Measurements from ENCODE around the gene HIGD1A.

Gene HIGD1A

GRCh38 chr3:42803414-42804105 lies 730 bp downstream of the HIGD1A start:
- H3K27me3 Mint-ChIP-seq: no peaks in the 10 kb centered on the region
- H3K27ac Mint-ChIP-seq (ENCODE audit: low read depth): peak overlapping the region; percentile 97
- no peaks in the 10 kb centered on the region for H3K9me3 Mint-ChIP-seq
- ATAC-seq (replicated peaks; ENCODE audit: extremely low read depth, poor library complexity, severe bottlenecking) (peak; percentile 24), DNase-seq (ENCODE audit: low spot score in 2 of 2) (peak in 1 of 2 donors; percentile 16)
- H3K36me3 Mint-ChIP-seq (ENCODE audit: insufficient read depth): peaks cover 7% of the 10 kb centered on the region
- peak overlapping the region; percentile 95 for H3K4me3 Mint-ChIP-seq
- peaks cover 45% of the 10 kb centered on the region for H3K4me1 Mint-ChIP-seq

DNA sequence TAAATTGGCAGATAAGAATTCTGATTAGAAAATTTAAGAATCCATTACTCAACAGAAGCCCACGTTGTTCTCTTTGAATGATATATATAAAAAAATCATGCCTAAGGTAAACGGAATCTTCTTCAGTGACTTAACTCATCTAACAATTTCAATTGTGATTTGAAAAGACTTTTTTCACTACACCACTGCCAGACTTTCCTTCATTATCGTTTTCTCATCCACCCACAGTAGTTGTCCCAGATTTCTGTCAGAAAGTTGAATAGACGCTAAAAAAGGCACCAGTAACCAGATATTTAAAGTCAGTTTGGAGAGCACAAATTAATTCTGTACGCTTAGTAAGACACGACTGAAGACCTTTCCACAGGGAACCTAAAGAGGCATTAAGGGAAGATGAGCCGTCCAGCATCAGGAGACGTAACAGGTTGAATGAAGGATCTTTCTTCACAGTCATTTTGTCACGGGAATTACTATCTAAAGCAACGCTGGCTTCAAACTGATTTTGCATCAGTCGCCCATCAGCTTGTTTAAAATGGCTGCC lies 1.3 kb downstream of the HIGD1A start:
- no peak for ATAC-seq (replicated peaks; ENCODE audit: extremely low read depth, poor library complexity, severe bottlenecking)
- DNase-seq (ENCODE audit: low spot score in 2 of 2): no peak
- no peak overlapping the region for H3K27ac Mint-ChIP-seq (ENCODE audit: low read depth)
- peaks cover 7% of the 10 kb centered on the region for H3K36me3 Mint-ChIP-seq (ENCODE audit: insufficient read depth)
- H3K27me3 Mint-ChIP-seq: no peaks in the 10 kb centered on the region
- peak overlapping the region; percentile 95 for H3K4me3 Mint-ChIP-seq
- H3K4me1 Mint-ChIP-seq: peaks cover 45% of the 10 kb centered on the region
- no peaks in the 10 kb centered on the region for H3K9me3 Mint-ChIP-seq

- H3K9me3 Mint-ChIP-seq: no peaks in the 10 kb centered on the region
- no peak overlapping the region for H3K27ac Mint-ChIP-seq (ENCODE audit: low read depth)
- H3K4me1 Mint-ChIP-seq: peaks cover 45% of the 10 kb centered on the region
- no peaks in the 10 kb centered on the region for H3K27me3 Mint-ChIP-seq
- ATAC-seq (replicated peaks; ENCODE audit: extremely low read depth, poor library complexity, severe bottlenecking) (no peak), DNase-seq (ENCODE audit: low spot score in 2 of 2) (no peak)
- H3K36me3 Mint-ChIP-seq (ENCODE audit: insufficient read depth): peaks cover 7% of the 10 kb centered on the region
- no peak overlapping the region for H3K4me3 Mint-ChIP-seq
These were observed 2.5 kb downstream of the HIGD1A start for GRCh38 chr3:42801784-42802183.

DNA sequence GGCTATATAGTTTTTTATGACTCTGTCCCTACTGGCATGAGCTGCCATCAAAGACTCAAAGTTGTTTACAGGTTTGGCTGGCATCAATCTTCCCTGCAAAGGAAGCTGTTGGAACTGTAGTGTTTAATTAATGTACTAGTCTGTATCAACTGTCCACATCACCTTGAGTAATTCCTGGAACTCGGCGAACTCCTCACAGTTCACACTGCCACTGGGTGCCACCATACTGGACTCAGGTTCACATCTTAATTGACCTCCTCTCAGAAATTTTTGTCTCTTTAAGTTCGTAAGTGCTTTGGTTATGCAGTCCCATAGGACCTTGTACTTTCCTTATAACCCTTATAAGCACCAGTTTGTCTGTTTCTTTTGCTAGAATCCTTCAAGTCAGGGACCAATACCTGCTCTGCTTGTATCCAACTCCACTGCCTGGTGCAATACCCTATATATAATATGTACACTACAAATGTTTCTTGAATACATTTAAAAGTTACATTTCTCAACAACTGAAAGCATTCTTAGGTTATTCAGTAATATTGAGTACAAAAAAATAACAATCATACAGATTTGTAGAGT lies 3.2 kb downstream of the HIGD1A start:
- Mint-ChIP-seq H3K4me1 (peaks cover 45% of the 10 kb centered on the region), H3K27ac (ENCODE audit: low read depth) (no peak overlapping the region), H3K9me3 (no peaks in the 10 kb centered on the region), H3K4me3 (no peak overlapping the region), H3K36me3 (ENCODE audit: insufficient read depth) (peaks cover 7% of the 10 kb centered on the region), H3K27me3 (no peaks in the 10 kb centered on the region)
- no peak for DNase-seq (ENCODE audit: low spot score in 2 of 2)
- ATAC-seq (replicated peaks; ENCODE audit: extremely low read depth, poor library complexity, severe bottlenecking): no peak

- no peaks in the 10 kb centered on the region for H3K9me3 Mint-ChIP-seq
- H3K4me3 Mint-ChIP-seq: no peak overlapping the region
- DNase-seq (ENCODE audit: low spot score in 2 of 2) (no peak), ATAC-seq (replicated peaks; ENCODE audit: extremely low read depth, poor library complexity, severe bottlenecking) (no peak)
- H3K27ac Mint-ChIP-seq (ENCODE audit: low read depth): no peak overlapping the region
- H3K4me1 Mint-ChIP-seq: peaks cover 52% of the 10 kb centered on the region
- H3K27me3 Mint-ChIP-seq: no peaks in the 10 kb centered on the region
- peaks cover 7% of the 10 kb centered on the region for H3K36me3 Mint-ChIP-seq (ENCODE audit: insufficient read depth)
These were observed 4.0 kb downstream of the HIGD1A start for GRCh38 chr3:42800251-42800650.

DNA sequence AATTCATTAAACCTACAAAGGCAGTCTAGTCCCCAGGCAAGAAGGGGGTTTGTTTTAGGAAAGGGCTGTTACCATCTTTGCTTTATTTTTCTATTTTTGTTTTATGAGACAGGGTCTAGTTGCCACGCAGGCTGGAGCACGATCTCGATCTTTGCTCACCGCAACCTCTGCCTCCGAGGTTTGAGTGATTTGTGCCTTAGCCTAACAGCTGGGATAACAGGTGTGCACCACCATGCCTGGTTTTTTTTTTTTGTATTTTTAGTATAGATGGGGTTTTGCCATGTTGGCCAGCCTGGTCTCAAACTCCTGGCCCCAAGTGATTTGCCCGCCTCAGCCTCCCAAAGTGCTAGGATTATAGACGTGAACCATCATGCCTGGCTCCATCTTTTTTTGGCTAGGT lies 4.9 kb downstream of the HIGD1A start:
- Mint-ChIP-seq H3K27ac (ENCODE audit: low read depth) (no peak overlapping the region), H3K36me3 (ENCODE audit: insufficient read depth) (peaks cover 5% of the 10 kb centered on the region), H3K4me3 (no peak overlapping the region), H3K4me1 (peaks cover 50% of the 10 kb centered on the region), H3K27me3 (no peaks in the 10 kb centered on the region), H3K9me3 (no peaks in the 10 kb centered on the region)
- DNase-seq (ENCODE audit: low spot score in 2 of 2) (no peak), ATAC-seq (replicated peaks; ENCODE audit: extremely low read depth, poor library complexity, severe bottlenecking) (no peak)

DNA sequence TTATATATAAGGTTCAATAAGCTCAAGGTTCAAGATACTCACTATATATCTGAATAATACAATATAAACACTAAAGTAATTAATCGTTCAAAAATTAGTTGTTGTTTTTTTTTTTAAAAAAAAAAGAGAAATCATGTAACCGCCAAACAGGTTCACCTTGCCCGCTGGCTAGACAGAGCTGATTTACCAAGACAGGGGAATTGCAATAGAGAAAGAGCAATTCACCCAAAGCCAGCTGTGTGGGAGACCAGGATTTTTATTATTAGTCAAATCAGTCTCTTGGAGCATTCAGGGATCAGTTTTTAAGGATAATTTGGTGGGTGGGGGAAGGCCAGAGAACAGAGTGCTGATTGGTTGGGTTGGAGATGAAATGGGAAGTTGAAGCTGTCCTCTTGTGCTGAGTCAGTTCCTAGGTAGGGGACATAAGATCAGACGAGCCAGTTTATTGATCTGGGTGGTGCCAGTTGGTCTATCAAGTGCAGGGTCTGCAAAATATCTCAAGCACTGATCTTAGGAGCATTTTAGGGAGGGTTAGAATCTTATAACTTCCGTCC lies 7.9 kb downstream of the HIGD1A start:
- H3K27me3 Mint-ChIP-seq: no peaks in the 10 kb centered on the region
- DNase-seq (ENCODE audit: low spot score in 2 of 2) (no peak), ATAC-seq (replicated peaks; ENCODE audit: extremely low read depth, poor library complexity, severe bottlenecking) (no peak)
- H3K4me3 Mint-ChIP-seq: no peak overlapping the region
- peaks cover 30% of the 10 kb centered on the region for H3K4me1 Mint-ChIP-seq
- no peaks in the 10 kb centered on the region for H3K9me3 Mint-ChIP-seq
- peaks cover 13% of the 10 kb centered on the region for H3K36me3 Mint-ChIP-seq (ENCODE audit: insufficient read depth)
- peak overlapping the region; percentile 35 for H3K27ac Mint-ChIP-seq (ENCODE audit: low read depth)

GRCh38 chr3:42795621-42796181 lies 8.6 kb downstream of the HIGD1A start:
- Mint-ChIP-seq H3K4me1 (peaks cover 29% of the 10 kb centered on the region), H3K9me3 (no peaks in the 10 kb centered on the region), H3K27me3 (no peaks in the 10 kb centered on the region), H3K36me3 (ENCODE audit: insufficient read depth) (peaks cover 15% of the 10 kb centered on the region), H3K27ac (ENCODE audit: low read depth) (no peak overlapping the region), H3K4me3 (no peak overlapping the region)
- DNase-seq (ENCODE audit: low spot score in 2 of 2) (no peak), ATAC-seq (replicated peaks; ENCODE audit: extremely low read depth, poor library complexity, severe bottlenecking) (no peak)

DNA sequence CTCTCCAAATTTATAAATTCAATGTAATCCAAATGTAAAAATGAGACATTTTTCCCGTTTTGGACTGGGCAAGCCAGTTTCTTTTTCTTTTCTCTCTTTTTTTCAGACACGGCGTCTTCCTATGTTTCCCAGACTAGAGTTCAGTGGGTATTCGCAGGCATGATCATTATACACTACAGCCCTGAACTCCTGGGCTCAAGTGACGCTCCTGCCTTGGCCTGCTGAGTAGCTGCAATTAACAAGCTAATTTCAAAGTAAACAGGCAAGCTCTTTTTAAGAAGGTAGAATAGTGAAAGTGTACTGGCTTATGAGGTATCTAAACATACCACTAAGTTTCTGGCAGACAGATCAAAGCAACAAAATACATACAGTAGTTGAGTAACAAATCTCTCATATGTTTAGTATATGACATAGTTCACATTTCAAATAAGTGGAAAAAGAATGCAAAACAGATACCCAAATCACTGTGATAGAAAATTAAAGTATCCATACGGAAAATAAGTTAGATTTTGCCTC lies 13.5 kb downstream of the HIGD1A start:
- Mint-ChIP-seq H3K4me1 (peaks cover 21% of the 10 kb centered on the region), H3K27me3 (no peaks in the 10 kb centered on the region), H3K27ac (ENCODE audit: low read depth) (no peak overlapping the region), H3K4me3 (no peak overlapping the region), H3K36me3 (ENCODE audit: insufficient read depth) (peaks cover 32% of the 10 kb centered on the region), H3K9me3 (no peaks in the 10 kb centered on the region)
- ATAC-seq (replicated peaks; ENCODE audit: extremely low read depth, poor library complexity, severe bottlenecking) (no peak), DNase-seq (ENCODE audit: low spot score in 2 of 2) (no peak)

GRCh38 chr3:42786631-42787030 lies 17.7 kb downstream of the HIGD1A start:
- DNase-seq (ENCODE audit: low spot score in 2 of 2) (no peak), ATAC-seq (replicated peaks; ENCODE audit: extremely low read depth, poor library complexity, severe bottlenecking) (no peak)
- H3K27ac Mint-ChIP-seq (ENCODE audit: low read depth): no peak overlapping the region
- H3K27me3 Mint-ChIP-seq: no peaks in the 10 kb centered on the region
- H3K36me3 Mint-ChIP-seq (ENCODE audit: insufficient read depth): peaks cover 26% of the 10 kb centered on the region
- no peak overlapping the region for H3K4me3 Mint-ChIP-seq
- H3K4me1 Mint-ChIP-seq: peaks cover 10% of the 10 kb centered on the region
- H3K9me3 Mint-ChIP-seq: no peaks in the 10 kb centered on the region

DNA sequence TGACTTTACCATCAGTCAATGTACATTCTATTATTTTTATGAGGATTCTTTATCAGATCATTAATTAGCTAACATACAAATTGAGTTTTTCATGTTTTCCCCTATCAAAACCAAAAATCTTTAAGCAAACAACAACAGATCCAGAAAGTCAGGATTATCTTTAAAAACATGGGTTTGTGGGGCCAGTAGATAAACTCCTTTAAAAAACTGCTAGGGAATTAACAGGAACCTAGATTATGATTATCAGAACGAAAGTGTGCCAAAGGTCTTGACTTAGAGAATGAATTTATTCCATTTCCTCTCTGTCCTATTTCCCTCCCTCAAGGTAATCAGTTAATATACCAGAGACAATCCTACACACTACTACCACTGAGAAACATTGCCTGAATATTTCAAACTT lies 18.1 kb downstream of the HIGD1A start:
- Mint-ChIP-seq H3K36me3 (ENCODE audit: insufficient read depth) (peaks cover 26% of the 10 kb centered on the region), H3K27ac (ENCODE audit: low read depth) (no peak overlapping the region), H3K4me1 (peaks cover 10% of the 10 kb centered on the region), H3K4me3 (no peak overlapping the region), H3K9me3 (no peaks in the 10 kb centered on the region), H3K27me3 (no peaks in the 10 kb centered on the region)
- no peak for ATAC-seq (replicated peaks; ENCODE audit: extremely low read depth, poor library complexity, severe bottlenecking)
- DNase-seq (ENCODE audit: low spot score in 2 of 2): no peak

GRCh38 chr3:42780892-42781700 lies 23.2 kb downstream of the HIGD1A start:
- no peak overlapping the region for H3K27ac Mint-ChIP-seq (ENCODE audit: low read depth)
- ATAC-seq (replicated peaks; ENCODE audit: extremely low read depth, poor library complexity, severe bottlenecking): peak; percentile 67
- no peak overlapping the region for H3K4me3 Mint-ChIP-seq

More at GRCh38 chr3:42780892-42781700, 23.2 kb downstream of the HIGD1A start:
- Mint-ChIP-seq H3K4me1 (no peaks in the 10 kb centered on the region), H3K27me3 (no peaks in the 10 kb centered on the region), H3K36me3 (ENCODE audit: insufficient read depth) (peaks cover 16% of the 10 kb centered on the region), H3K9me3 (no peaks in the 10 kb centered on the region)
- DNase-seq (ENCODE audit: low spot score in 2 of 2): peak in 1 of 2 donors; percentile 27

All from central memory CD8-positive, alpha-beta T cell (primary cell).